ENCODE measurements around the gene EPHB2.
A peak's percentile ranks its signal among the peaks of the same experiment; 100 is the strongest.
"Not testable (repeated sequence)": the region's sequence is repeated elsewhere in the genome, so short reads cannot be mapped to it uniquely, and the experiment has no call there.

Gene EPHB2

GRCh38 chr1:22691031-22691753, 19.4 kb upstream of the EPHB2 start:
- no peak for DNase-seq (ENCODE audit: low read depth)

GRCh38 chr1:22694172-22694571, 16.5 kb upstream of the EPHB2 start:
- no peak for DNase-seq (ENCODE audit: low read depth)

- DNase-seq (ENCODE audit: low read depth), result no peak
Observed at GRCh38 chr1:22696610-22697009, 14.0 kb upstream of the EPHB2 start.

- no peak for DNase-seq (ENCODE audit: low read depth)
Observed at GRCh38 chr1:22697980-22698379, 12.7 kb upstream of the EPHB2 start.

- DNase-seq (ENCODE audit: low read depth), result no peak
Observed at GRCh38 chr1:22699681-22700520, 10.7 kb upstream of the EPHB2 start.

- no peak for DNase-seq (ENCODE audit: low read depth)
Observed at GRCh38 chr1:22702296-22703085, 8.1 kb upstream of the EPHB2 start.

GRCh38 chr1:22704440-22705067, 6.1 kb upstream of the EPHB2 start:
- DNase-seq (ENCODE audit: low read depth), result peak; percentile 35

- DNase-seq (ENCODE audit: low read depth), result no peak
Observed at GRCh38 chr1:22705586-22705985, 5.1 kb upstream of the EPHB2 start.

- DNase-seq (ENCODE audit: low read depth), result not testable (repeated sequence)
Observed at GRCh38 chr1:22706100-22706499, 4.5 kb upstream of the EPHB2 start.

- no peak for DNase-seq (ENCODE audit: low read depth)
Observed at GRCh38 chr1:22708777-22709176, 1.9 kb upstream of the EPHB2 start.

- DNase-seq (ENCODE audit: low read depth), result no peak
Observed at GRCh38 chr1:22709227-22709626, 1.4 kb upstream of the EPHB2 start.

GRCh38 chr1:22709891-22710700, 543 bp upstream of the EPHB2 start:
- no peak for DNase-seq (ENCODE audit: low read depth)

GRCh38 chr1:22711071-22711470, 432 bp downstream of the EPHB2 start:
- DNase-seq (ENCODE audit: low read depth), result no peak

GRCh38 chr1:22711591-22712501, 1.2 kb downstream of the EPHB2 start:
- no peak for DNase-seq (ENCODE audit: low read depth)

GRCh38 chr1:22712502-22713271, 2.0 kb downstream of the EPHB2 start:
- DNase-seq (ENCODE audit: low read depth), result no peak

- no peak for DNase-seq (ENCODE audit: low read depth)
Observed at GRCh38 chr1:22714455-22714854, 3.8 kb downstream of the EPHB2 start.

GRCh38 chr1:22717037-22717760, 6.6 kb downstream of the EPHB2 start:
- DNase-seq (ENCODE audit: low read depth), result no peak

GRCh38 chr1:22721122-22721873, 10.7 kb downstream of the EPHB2 start:
- DNase-seq (ENCODE audit: low read depth), result no peak

Data from stimulated activated CD8-positive, alpha-beta memory T cell treated with anti-CD3 and anti-CD28 coated beads, Interleukin-15, amount 100 ng/mL, for 24 hours (primary cell).